Right lobe of liver (tissue), 6 donors: ENCODE measurements around the gene TRMT1. TPM values are rescaled to one million over a fixed set of nuclear protein-coding genes. Genes with fewer than 3 reads are reported as not detected.

Source experiments
- ATAC-seq, 4 donors: fragments of 200-7000 bp; cut with Tn5 transposase; one replicate each; pipeline ENCODE4 v1.9.1; 2020; ENCODE audit warnings: mild to moderate bottlenecking in 4 of 4, moderate library complexity in 4 of 4
- DNase-seq, 3 donors: peaks; one replicate each; pipeline ENCODE4 v3.0.0-alpha.2; 2020
- H3K27ac ChIP-seq, 3 donors: fragments of 200-600 bp; one replicate each; pipeline ENCODE4 v1.8.0; 2022
- H3K27me3 ChIP-seq, 2 donors: fragments of 200-600 bp; one replicate each; pipeline ENCODE4 v1.8.0; 2022
- H3K36me3 ChIP-seq, 4 donors: fragments of 200-600 bp; sonication (generic) in 1 of 4; one replicate each; pipeline versions ENCODE4 v1.5.1 to v1.8.0; 2017 to 2022; ENCODE audit warnings: control low read depth in 1 of 4
- H3K4me1 ChIP-seq, 4 donors: fragments of 200-600 bp; sonication (generic) in 1 of 4; one replicate each; pipeline versions ENCODE4 v1.5.1 to v1.8.0; 2017 to 2022; ENCODE audit warnings: control low read depth in 1 of 4
- H3K4me3 ChIP-seq, 3 donors: fragments of 200-600 bp; one replicate each; pipeline ENCODE4 v1.8.0; 2022
- H3K9me3 ChIP-seq, 4 donors: fragments of 200-600 bp; sonication (generic) in 1 of 4; one replicate each; pipeline versions ENCODE4 v1.5.1 to v1.8.0; 2017 to 2022; ENCODE audit warnings: control low read depth in 1 of 4
- POLR2A ChIP-seq: fragments of 450-650 bp; IDR thresholded peaks from one replicate; pipeline ENCODE4 v1.6.1; 2017; ENCODE audit warnings: antibody characterized with exemption, mild to moderate bottlenecking
- WGBS: methylation state at CpG from one replicate; pipeline ENCODE4 v1.1.6; 2018; ENCODE audit warnings: low coverage, low lambda C conversion rate; ENCODE audit not compliant: insufficient coverage; ENCODE audit errors: missing lambda C conversion rate; 5-methylcytosine and 5-hydroxymethylcytosine counted together
- intact Hi-C, 2 donors: fragments of 100-400 bp; cut with DNase I; formaldehyde crosslinking; loops; one replicate each; pipeline versions ENCODE4 v1.11.2 to v1.14.1; 2022
- total RNA-seq, 6 experiments: library from RNA; depleted of rRNA in 2 of 6; stranded (reverse); fragments of >200 nt in 2 of 6; fragmentation: NEBNext Ultra II Directional in 3 of 6; extraction: Animal tissue kit (Norgen Biotek cat#: 25700) in 3 of 6; gene quantifications; one replicate each; pipeline versions ENCODE4 v1.1.0 to v1.2.4, GENCODE V29; 2016 to 2023
- TF ChIP-seq, protein P1 (sequence below), 4 donors: fragments of 200-600 bp in 3 of 4; fragments of 450-650 bp in 1 of 4; IDR thresholded peaks; one replicate each; pipeline versions ENCODE4 v1.5.1 to v1.8.0; 2016 to 2022; ENCODE audit warnings: antibody characterized with exemption in 4 of 4, mild to moderate bottlenecking in 2 of 4
- donor health status: DM: no; HTN: yes; CAD: no.
- donor health status: DM: no; HTN: no; CAD: no.
- donor health status: DM: no; HTN: no; CAD: no.
- donor health status: DM: no; HTN: yes; CAD: no.
- donor health status: DM: no; HTN: yes; CAD: no.

TRMT1 gene
- total RNA-seq, 6 experiments from 2014 or later: 15.0 to 20.5 (median 17.2) TPM

- peaks cover 0 to 14% (median 6%) of the 10 kb centered on the region in 4 donors for H3K4me1 ChIP-seq
- WGBS: 89% methylated on average over 15 of the region's 20 CpGs
- ATAC-seq (no peak), DNase-seq (no peak)
- H3K27me3 ChIP-seq: no peaks in the 10 kb centered on the region
- no peak overlapping the region for H3K4me3 ChIP-seq
- no peaks in the 10 kb centered on the region for H3K9me3 ChIP-seq
- no peak overlapping the region for H3K27ac ChIP-seq
- no peak for TF ChIP-seq POLR2A
- TF ChIP-seq, protein P1, sequence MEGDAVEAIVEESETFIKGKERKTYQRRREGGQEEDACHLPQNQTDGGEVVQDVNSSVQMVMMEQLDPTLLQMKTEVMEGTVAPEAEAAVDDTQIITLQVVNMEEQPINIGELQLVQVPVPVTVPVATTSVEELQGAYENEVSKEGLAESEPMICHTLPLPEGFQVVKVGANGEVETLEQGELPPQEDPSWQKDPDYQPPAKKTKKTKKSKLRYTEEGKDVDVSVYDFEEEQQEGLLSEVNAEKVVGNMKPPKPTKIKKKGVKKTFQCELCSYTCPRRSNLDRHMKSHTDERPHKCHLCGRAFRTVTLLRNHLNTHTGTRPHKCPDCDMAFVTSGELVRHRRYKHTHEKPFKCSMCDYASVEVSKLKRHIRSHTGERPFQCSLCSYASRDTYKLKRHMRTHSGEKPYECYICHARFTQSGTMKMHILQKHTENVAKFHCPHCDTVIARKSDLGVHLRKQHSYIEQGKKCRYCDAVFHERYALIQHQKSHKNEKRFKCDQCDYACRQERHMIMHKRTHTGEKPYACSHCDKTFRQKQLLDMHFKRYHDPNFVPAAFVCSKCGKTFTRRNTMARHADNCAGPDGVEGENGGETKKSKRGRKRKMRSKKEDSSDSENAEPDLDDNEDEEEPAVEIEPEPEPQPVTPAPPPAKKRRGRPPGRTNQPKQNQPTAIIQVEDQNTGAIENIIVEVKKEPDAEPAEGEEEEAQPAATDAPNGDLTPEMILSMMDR (IDR thresholded peaks at IDR 0.05): no peak
- intact Hi-C loops: no loop called here
- H3K36me3 ChIP-seq: no peaks in the 10 kb centered on the region
Measured at GRCh38 chr19:13122980-13123957, 6.7 kb upstream of the TRMT1 start.

DNA sequence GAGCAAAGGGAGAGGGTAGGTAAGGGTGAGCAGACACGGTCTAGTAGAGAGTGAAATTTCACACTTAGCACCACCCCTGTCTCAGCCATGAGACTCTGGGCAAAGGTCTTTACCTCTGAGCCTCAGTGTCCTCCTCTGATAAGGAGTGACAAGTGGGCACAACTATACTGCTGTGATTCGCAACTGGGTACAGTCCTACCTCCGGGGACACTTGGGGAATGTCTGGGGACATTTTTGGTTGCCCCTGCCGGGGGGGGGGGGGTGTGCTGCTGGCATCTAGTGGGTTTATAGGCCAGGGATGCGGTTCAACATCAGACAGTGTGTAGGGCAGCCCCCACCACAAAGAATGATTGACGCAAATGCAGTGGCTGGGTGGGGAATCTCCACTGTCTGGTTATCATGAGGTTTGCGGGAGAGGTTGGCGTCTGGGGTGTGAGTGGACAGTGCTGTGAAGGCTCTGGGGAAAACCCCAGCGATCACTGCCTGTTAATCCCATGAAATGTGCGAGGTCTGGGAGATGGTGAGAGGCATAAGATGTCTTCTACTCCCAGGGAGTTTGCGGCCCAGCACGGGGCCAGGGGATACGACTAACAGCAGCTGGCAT is 5.8 kb upstream of the TRMT1 start:
- no peaks in the 10 kb centered on the region for H3K9me3 ChIP-seq
- peaks cover 0 to 8% (median 3%) of the 10 kb centered on the region in 4 donors for H3K4me1 ChIP-seq
- 66% methylated on average over 3 of the region's 13 CpGs for WGBS

GRCh38 chr19:13121551-13122274 is 5.2 kb upstream of the TRMT1 start:
- WGBS: 66% methylated on average over 8 of the region's 18 CpGs
- TF ChIP-seq, protein P1 (IDR thresholded peaks at IDR 0.05): no peak
- no peak for TF ChIP-seq POLR2A
- DNase-seq (no peak), ATAC-seq (no peak)
- Histone ChIP-seq H3K4me1 (peaks cover 0 to 8% (median 3%) of the 10 kb centered on the region in 4 donors), H3K27me3 (no peaks in the 10 kb centered on the region), H3K36me3 (no peaks in the 10 kb centered on the region), H3K27ac (no peak overlapping the region), H3K9me3 (no peaks in the 10 kb centered on the region), H3K4me3 (no peak overlapping the region)
- intact Hi-C loops: no loop called here

More for the DNA sequence above, 5.8 kb upstream of the TRMT1 start:
- Histone ChIP-seq H3K27me3 (no peaks in the 10 kb centered on the region), H3K27ac (no peak overlapping the region), H3K36me3 (no peaks in the 10 kb centered on the region), H3K4me3 (no peak overlapping the region)
- no peak for TF ChIP-seq POLR2A
- TF ChIP-seq, protein P1 (IDR thresholded peaks at IDR 0.05): no peak
- ATAC-seq (no peak), DNase-seq (no peak)
- intact Hi-C loops: no loop called here

- Histone ChIP-seq H3K4me3 (no peak overlapping the region), H3K4me1 (peaks cover 0 to 10% (median 5%) of the 10 kb centered on the region in 4 donors), H3K27me3 (no peaks in the 10 kb centered on the region), H3K9me3 (no peaks in the 10 kb centered on the region), H3K27ac (no peak overlapping the region), H3K36me3 (no peaks in the 10 kb centered on the region)
- TF ChIP-seq, protein P1 (IDR thresholded peaks at IDR 0.05): no peak
- TF ChIP-seq POLR2A: no peak
- ATAC-seq: no peak
- intact Hi-C loops: no loop called here
- WGBS: 62% methylated on average over 8 of the region's 10 CpGs
- no peak for DNase-seq
Measured at GRCh38 chr19:13120817-13121216, 4.3 kb upstream of the TRMT1 start.
